Measurements from ENCODE around the gene SPATA16.
"Not testable (repeated sequence)": the region's sequence is repeated elsewhere in the genome, so short reads cannot be mapped to it uniquely, and the experiment has no call there.

Gene SPATA16

GRCh38 chr3:173025941-173026340 lies 115.1 kb downstream of the SPATA16 start:
- H3K4me1 ChIP-seq = no peaks in the 10 kb centered on the region
- intact Hi-C loops (cut with DNase I; ENCODE audit: low total_unique reads) = no loop called here
- no peak for TF ChIP-seq CTCF (IDR thresholded peaks at IDR 0.05)

GRCh38 chr3:173021547-173022185 lies 119.4 kb downstream of the SPATA16 start:
- intact Hi-C loops (cut with DNase I; ENCODE audit: low total_unique reads) = no loop called here
- no peak overlapping the region for H3K27ac ChIP-seq

More at GRCh38 chr3:173025941-173026340, 115.1 kb downstream of the SPATA16 start:
- Histone ChIP-seq H3K9me3 (no peaks in the 10 kb centered on the region), H3K27ac (no peak overlapping the region), H3K27me3 (no peaks in the 10 kb centered on the region), H3K36me3 (no peaks in the 10 kb centered on the region), H3K4me3 (no peak overlapping the region)
- no peak for DNase-seq

GRCh38 chr3:173020128-173020527 lies 120.9 kb downstream of the SPATA16 start:
- H3K4me3 ChIP-seq; H3K4me1 ChIP-seq; DNase-seq; H3K9me3 ChIP-seq; H3K27ac ChIP-seq; H3K27me3 ChIP-seq; H3K36me3 ChIP-seq; intact Hi-C loops (cut with DNase I; ENCODE audit: low total_unique reads): not testable (repeated sequence)

More at GRCh38 chr3:173021547-173022185, 119.4 kb downstream of the SPATA16 start:
- H3K36me3 ChIP-seq = no peaks in the 10 kb centered on the region
- no peaks in the 10 kb centered on the region for H3K9me3 ChIP-seq
- H3K4me3 ChIP-seq = no peak overlapping the region
- no peaks in the 10 kb centered on the region for H3K27me3 ChIP-seq
- no peak for TF ChIP-seq CTCF (IDR thresholded peaks at IDR 0.05)
- H3K4me1 ChIP-seq = no peaks in the 10 kb centered on the region
- DNase-seq = no peak

GRCh38 chr3:173019378-173019777 lies 121.7 kb downstream of the SPATA16 start:
- H3K4me3 ChIP-seq = no peak overlapping the region
- DNase-seq = no peak
- TF ChIP-seq CTCF (IDR thresholded peaks at IDR 0.05) = no peak
- no peak overlapping the region for H3K27ac ChIP-seq
- no peaks in the 10 kb centered on the region for H3K27me3 ChIP-seq
- H3K36me3 ChIP-seq = no peaks in the 10 kb centered on the region
- intact Hi-C loops (cut with DNase I; ENCODE audit: low total_unique reads) = no loop called here
- H3K9me3 ChIP-seq = no peaks in the 10 kb centered on the region
- no peaks in the 10 kb centered on the region for H3K4me1 ChIP-seq

GRCh38 chr3:173018758-173019157 lies 122.3 kb downstream of the SPATA16 start:
- no peaks in the 10 kb centered on the region for H3K9me3 ChIP-seq
- no peak overlapping the region for H3K27ac ChIP-seq
- H3K36me3 ChIP-seq = no peaks in the 10 kb centered on the region
- H3K4me1 ChIP-seq = no peaks in the 10 kb centered on the region
- intact Hi-C loops (cut with DNase I; ENCODE audit: low total_unique reads) = no loop called here
- TF ChIP-seq CTCF (IDR thresholded peaks at IDR 0.05) = no peak
- no peaks in the 10 kb centered on the region for H3K27me3 ChIP-seq
- no peak for DNase-seq
- no peak overlapping the region for H3K4me3 ChIP-seq

- no peaks in the 10 kb centered on the region for H3K36me3 ChIP-seq
- no peak overlapping the region for H3K27ac ChIP-seq
- intact Hi-C loops (cut with DNase I; ENCODE audit: low total_unique reads) = no loop called here
- H3K4me1 ChIP-seq = no peaks in the 10 kb centered on the region
- no peaks in the 10 kb centered on the region for H3K9me3 ChIP-seq
- no peaks in the 10 kb centered on the region for H3K27me3 ChIP-seq
- H3K4me3 ChIP-seq = no peak overlapping the region
- no peak for TF ChIP-seq CTCF (IDR thresholded peaks at IDR 0.05)
- no peak for DNase-seq
These were observed 127.7 kb downstream of the SPATA16 start for GRCh38 chr3:173013219-173013832.

Measured in tibial artery (tissue), 4 donors.